Right atrium auricular region (tissue), 2 donors: ENCODE measurements around the gene TRAM2. TPM values are rescaled to one million over a fixed set of nuclear protein-coding genes. Genes with fewer than 3 reads are reported as not detected.

ENCODE experiments used
- DNase-seq: peaks from one replicate; pipeline ENCODE4 v3.0.0-alpha.2; 2019; ENCODE audit warnings: low spot score
- H3K27ac ChIP-seq, 2 donors: fragments of 200-600 bp; sonication (generic); 1 replicate in 1 of 2; 2 replicates in 1 of 2; pipeline ENCODE4 v1.5.1; 2016 to 2019
- H3K27me3 ChIP-seq, 2 donors: fragments of 200-600 bp; sonication (generic); one replicate each; pipeline versions ENCODE4 v1.5.1 to v1.6.0; 2017 to 2019
- H3K36me3 ChIP-seq: fragments of 200-600 bp; sonication (generic); one replicate; pipeline ENCODE4 v1.5.1; 2016
- H3K4me1 ChIP-seq, 2 donors: fragments of 200-600 bp; sonication (generic); one replicate each; pipeline versions ENCODE4 v1.5.1 to v1.6.0; 2017 to 2019
- H3K4me3 ChIP-seq, 2 donors: fragments of 200-600 bp; sonication (generic); 1 replicate in 1 of 2; 2 replicates in 1 of 2; pipeline ENCODE4 v1.5.1; 2017 to 2019; ENCODE audit warnings: mild to moderate bottlenecking in 1 of 2, moderate library complexity in 1 of 2
- H3K9me3 ChIP-seq, 2 donors: fragments of 200-600 bp; sonication (generic); one replicate each; pipeline ENCODE4 v1.5.1; 2019
- total RNA-seq, 2 donors: library from RNA; depleted of rRNA; stranded (reverse); fragments of >200 nt; gene quantifications; one replicate each; pipeline ENCODE4 v1.1.0, GENCODE V29; 2016
- TF ChIP-seq, protein P1 (sequence below), 2 donors: fragments of 200-600 bp; sonication (generic); IDR thresholded peaks; one replicate each; pipeline ENCODE4 v1.5.1; 2019; ENCODE audit warnings: antibody characterized with exemption in 2 of 2

TRAM2 gene
- total RNA-seq, 2 donors from 2014 or later, result 10.3 to 15.9 TPM

DNA sequence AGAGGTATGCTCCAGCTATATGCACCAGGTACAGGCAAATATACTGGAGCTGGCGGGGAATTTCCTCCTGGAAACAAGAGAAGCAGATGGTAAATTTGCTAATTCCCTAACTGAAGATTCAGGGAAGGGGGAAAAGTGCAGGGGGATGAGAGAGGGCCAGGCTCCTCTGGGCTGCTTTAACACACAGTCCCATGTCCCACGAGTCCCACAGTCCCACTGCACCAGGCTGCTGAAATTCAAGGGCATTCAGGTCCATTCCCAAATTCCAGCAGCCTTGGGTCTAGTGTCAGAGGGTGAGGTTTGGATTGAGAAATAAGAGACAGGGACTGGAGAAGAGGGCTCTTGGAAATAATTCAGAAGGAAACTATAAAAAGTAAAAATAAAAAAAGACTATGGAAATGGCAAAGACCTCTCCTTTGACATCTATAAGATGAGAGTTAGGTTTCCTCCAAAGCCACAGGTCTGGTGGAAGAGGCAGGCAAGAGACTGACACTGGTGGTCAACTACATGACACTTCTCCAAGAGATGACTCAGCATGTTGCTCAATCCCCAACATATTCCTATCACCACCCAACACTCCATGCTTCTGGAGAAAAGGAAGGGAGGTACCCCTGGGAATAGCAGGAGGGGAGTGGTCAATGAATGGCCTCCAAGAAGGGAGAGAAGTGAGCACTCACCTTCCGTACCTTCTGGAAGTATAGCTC lies 69.2 kb downstream of the TRAM2 start:
- Histone ChIP-seq H3K27ac (no peak overlapping the region), H3K4me1 (peaks cover 0 to 78% of the 10 kb centered on the region in 2 donors), H3K9me3 (no peaks in the 10 kb centered on the region), H3K4me3 (no peak overlapping the region), H3K27me3 (no peaks in the 10 kb centered on the region), H3K36me3 (peaks cover 47% of the 10 kb centered on the region)
- peak; percentile 57 for DNase-seq
- TF ChIP-seq, protein P1, sequence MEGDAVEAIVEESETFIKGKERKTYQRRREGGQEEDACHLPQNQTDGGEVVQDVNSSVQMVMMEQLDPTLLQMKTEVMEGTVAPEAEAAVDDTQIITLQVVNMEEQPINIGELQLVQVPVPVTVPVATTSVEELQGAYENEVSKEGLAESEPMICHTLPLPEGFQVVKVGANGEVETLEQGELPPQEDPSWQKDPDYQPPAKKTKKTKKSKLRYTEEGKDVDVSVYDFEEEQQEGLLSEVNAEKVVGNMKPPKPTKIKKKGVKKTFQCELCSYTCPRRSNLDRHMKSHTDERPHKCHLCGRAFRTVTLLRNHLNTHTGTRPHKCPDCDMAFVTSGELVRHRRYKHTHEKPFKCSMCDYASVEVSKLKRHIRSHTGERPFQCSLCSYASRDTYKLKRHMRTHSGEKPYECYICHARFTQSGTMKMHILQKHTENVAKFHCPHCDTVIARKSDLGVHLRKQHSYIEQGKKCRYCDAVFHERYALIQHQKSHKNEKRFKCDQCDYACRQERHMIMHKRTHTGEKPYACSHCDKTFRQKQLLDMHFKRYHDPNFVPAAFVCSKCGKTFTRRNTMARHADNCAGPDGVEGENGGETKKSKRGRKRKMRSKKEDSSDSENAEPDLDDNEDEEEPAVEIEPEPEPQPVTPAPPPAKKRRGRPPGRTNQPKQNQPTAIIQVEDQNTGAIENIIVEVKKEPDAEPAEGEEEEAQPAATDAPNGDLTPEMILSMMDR (IDR thresholded peaks at IDR 0.05), result no peak

DNA sequence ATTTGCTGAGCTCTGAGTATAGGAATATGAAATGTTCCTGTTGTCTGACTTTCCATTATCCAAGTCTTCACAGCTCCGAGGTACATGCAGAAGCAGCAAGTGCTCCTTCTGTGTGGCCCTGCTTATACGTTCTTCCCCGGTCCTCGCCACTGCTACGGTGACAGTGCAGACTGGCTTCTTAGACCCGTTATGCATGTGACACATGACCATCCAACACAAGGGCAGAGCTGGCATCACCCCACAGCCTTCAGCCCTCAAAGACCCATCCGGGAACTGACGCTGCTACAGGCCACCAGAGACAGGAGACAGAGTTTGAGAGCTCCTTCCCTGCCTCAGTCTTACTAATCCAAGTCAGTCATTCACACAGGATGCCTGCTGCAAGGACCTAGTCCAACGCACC lies 70.4 kb downstream of the TRAM2 start:
- H3K4me1 ChIP-seq, result peaks cover 0 to 66% of the 10 kb centered on the region in 2 donors
- TF ChIP-seq, protein P1 (IDR thresholded peaks at IDR 0.05), result no peak

DNA sequence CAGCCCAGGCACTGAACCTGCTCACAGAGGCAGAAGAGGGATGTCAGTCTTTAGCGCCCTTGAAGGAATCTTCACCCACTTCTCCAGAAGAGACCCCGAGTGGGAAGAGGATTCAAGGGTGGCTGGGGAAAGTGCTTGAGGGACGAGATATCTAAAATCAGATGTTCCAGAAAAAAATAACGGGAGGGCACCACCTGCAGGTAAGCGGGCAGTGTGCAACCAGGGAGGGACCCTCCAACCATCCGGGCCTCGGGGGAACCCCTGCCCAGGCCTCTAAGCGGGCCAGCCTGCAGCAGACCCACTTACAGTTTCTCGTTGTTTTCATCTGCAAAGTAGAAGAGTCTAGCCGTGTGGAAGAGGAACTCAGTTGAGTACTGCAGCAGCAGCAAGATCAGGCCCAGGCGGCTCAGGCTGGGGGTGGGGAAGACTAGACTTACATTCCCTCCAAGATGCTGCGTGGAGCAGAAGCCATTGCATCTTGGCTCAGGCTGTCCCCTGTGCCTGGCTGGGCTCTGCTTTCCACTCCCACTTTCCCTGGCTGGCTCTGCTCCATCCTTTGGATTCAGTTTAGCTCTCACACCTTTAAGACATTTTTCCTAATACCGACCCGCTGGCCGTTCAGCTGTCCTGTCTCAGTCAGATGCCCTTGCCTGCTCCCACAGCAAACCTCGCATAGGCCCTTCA lies 71.0 kb downstream of the TRAM2 start:
- H3K27ac ChIP-seq, result no peak overlapping the region
- DNase-seq, result no peak
- TF ChIP-seq, protein P1 (IDR thresholded peaks at IDR 0.05), result no peak
- no peak overlapping the region for H3K4me3 ChIP-seq
- H3K27me3 ChIP-seq, result no peaks in the 10 kb centered on the region
- H3K36me3 ChIP-seq, result peaks cover 47% of the 10 kb centered on the region
- no peaks in the 10 kb centered on the region for H3K9me3 ChIP-seq
- H3K4me1 ChIP-seq, result peaks cover 0 to 63% of the 10 kb centered on the region in 2 donors

More for the DNA sequence above, 70.4 kb downstream of the TRAM2 start:
- H3K36me3 ChIP-seq, result peaks cover 47% of the 10 kb centered on the region
- no peak overlapping the region for H3K27ac ChIP-seq
- H3K9me3 ChIP-seq, result no peaks in the 10 kb centered on the region
- no peak for DNase-seq
- H3K27me3 ChIP-seq, result no peaks in the 10 kb centered on the region
- no peak overlapping the region for H3K4me3 ChIP-seq

DNA sequence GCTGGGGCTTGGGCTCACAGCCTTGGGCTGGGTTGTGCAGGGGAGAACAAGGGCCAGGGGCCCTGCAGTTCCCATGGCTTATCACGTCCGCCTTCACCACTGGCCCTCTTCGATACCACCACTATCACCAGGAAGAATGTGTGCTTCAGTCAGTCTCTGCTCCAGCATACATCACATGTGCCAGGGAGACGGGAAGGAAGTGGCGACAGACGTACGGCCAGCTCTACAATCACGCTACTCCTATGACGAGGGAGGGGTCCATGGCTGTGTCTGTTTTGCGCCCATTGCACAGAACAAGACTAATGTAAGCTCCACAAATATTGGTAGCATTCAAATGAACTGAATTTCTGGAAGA lies 72.1 kb downstream of the TRAM2 start:
- Histone ChIP-seq H3K27ac (peak overlapping the region; percentile 74 to 86), H3K9me3 (no peaks in the 10 kb centered on the region), H3K36me3 (peaks cover 36% of the 10 kb centered on the region), H3K4me1 (peaks cover 0 to 64% of the 10 kb centered on the region in 2 donors), H3K27me3 (no peaks in the 10 kb centered on the region), H3K4me3 (no peak overlapping the region)
- TF ChIP-seq, protein P1 (IDR thresholded peaks at IDR 0.05), result no peak
- no peak for DNase-seq

DNA sequence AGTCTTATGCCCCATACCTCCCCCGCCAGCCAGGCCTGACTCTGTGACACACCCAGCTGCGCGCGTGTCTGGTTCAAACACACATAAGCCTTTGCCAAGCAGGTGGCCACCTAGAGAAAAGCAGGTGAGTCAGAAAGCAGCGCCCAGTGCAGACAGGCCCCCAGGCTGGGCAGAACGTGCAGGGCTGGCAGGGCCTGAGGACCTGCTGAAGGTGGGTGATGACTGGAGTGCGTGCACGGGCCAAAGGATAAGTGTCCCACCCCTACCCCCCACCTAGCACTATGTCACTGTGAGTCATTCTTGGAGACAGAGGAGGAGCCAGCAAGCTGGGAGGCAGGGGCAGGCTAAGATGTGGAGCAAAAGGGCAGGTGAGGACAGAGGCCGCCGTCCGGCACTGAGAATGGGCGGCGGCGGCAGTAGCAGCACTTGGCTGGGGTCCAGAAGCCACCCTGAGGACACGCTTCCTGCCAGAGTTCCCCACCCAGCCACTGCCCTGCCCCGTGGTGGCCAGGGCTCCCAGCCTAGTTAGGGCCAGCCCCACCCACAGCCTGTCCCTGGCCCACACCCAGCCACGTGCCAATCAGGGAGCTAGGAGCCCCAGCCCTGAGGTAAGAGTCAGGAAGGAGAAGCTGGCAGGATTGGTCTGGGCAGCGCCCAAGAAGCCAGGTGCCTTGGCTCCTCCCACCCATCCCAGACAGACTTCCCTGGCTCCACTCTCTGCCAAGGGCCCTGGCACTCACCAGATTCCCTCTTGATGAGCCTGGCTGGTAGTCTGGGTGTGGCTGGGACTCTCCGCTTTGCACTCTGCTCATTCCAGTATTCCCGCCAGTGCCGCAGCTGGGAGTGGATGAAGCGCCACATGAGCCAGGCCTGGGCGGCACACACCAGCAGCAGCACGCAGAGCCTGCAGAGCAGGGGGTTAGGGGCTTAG lies 72.7 kb downstream of the TRAM2 start:
- no peak overlapping the region for H3K4me3 ChIP-seq
- TF ChIP-seq, protein P1 (IDR thresholded peaks at IDR 0.05), result no peak
- H3K27ac ChIP-seq, result peak overlapping the region; percentile 74 to 86
- H3K36me3 ChIP-seq, result peaks cover 29% of the 10 kb centered on the region
- H3K4me1 ChIP-seq, result peaks cover 0 to 70% of the 10 kb centered on the region in 2 donors
- DNase-seq, result peak; percentile 86
- no peaks in the 10 kb centered on the region for H3K9me3 ChIP-seq
- H3K27me3 ChIP-seq, result no peaks in the 10 kb centered on the region
